GM23338 (cell line): ENCODE data around the gene BAD.

Experiments used
- EZH2 ChIP-seq: fragments of 200-600 bp; sonication (generic); IDR thresholded peaks from one replicate; pipeline ENCODE4 v1.8.0; 2017; ENCODE audit warnings: antibody characterized with exemption, mild to moderate bottlenecking, low read depth; ENCODE audit not compliant: unreplicated experiment
- JUNB ChIP-seq: IDR thresholded peaks from one replicate; pipeline ENCODE4 v1.6.1; 2016; ENCODE audit warnings: antibody characterized with exemption; ENCODE audit not compliant: unreplicated experiment
- POLR2AphosphoS5 ChIP-seq: IDR thresholded peaks from 2 replicates; pipeline ENCODE4 v1.6.1; 2016; ENCODE audit warnings: antibody characterized with exemption, low read depth
- TF ChIP-seq, protein P1 (sequence below), 2 experiments: fragments of 200-600 bp in 1 of 2; sonication (generic) in 1 of 2; conservative IDR thresholded peaks; 2 replicates each; pipeline versions ENCODE4 v1.5.1 to v1.6.1; 2016 to 2017; ENCODE audit warnings: antibody characterized with exemption in 2 of 2, low read depth in 2 of 2, mild to moderate bottlenecking in 2 of 2, moderate library complexity in 1 of 2
- TF ChIP-seq, protein P2 (sequence below): IDR thresholded peaks from one replicate; pipeline ENCODE4 v1.6.1; 2018; ENCODE audit warnings: antibody characterized with exemption; ENCODE audit not compliant: unreplicated experiment

DNA sequence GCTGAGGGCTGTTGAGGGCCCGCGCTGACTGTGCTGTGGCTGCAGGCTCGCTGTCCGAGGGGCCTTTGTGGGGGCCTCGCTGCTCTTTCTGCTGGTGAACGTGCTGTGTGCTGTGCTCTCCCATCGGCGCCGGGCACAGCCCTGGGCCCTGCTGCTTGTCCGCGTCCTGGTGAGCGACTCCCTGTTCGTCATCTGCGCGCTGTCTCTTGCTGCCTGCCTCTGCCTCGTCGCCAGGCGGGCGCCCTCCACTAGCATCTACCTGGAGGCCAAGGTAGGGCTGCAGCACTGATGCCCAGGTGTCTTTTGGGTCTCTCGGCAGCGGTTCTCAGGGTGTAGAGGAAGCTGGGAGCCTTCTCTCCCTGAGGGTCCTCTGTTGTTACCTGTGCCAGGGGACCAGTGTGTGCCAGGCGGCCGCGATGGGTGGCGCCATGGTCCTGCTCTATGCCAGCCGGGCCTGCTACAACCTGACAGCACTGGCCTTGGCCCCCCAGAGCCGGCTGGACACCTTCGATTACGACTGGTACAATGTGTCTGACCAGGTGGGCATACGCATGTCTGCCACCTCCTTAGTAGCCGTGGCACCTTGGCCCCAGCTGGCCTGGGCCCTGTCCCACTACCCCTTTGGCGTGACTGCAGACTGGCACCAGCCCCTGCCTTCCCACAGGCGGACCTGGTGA lies 3.3 kb upstream of the BAD start:
- TF ChIP-seq, protein P1, sequence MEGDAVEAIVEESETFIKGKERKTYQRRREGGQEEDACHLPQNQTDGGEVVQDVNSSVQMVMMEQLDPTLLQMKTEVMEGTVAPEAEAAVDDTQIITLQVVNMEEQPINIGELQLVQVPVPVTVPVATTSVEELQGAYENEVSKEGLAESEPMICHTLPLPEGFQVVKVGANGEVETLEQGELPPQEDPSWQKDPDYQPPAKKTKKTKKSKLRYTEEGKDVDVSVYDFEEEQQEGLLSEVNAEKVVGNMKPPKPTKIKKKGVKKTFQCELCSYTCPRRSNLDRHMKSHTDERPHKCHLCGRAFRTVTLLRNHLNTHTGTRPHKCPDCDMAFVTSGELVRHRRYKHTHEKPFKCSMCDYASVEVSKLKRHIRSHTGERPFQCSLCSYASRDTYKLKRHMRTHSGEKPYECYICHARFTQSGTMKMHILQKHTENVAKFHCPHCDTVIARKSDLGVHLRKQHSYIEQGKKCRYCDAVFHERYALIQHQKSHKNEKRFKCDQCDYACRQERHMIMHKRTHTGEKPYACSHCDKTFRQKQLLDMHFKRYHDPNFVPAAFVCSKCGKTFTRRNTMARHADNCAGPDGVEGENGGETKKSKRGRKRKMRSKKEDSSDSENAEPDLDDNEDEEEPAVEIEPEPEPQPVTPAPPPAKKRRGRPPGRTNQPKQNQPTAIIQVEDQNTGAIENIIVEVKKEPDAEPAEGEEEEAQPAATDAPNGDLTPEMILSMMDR (conservative IDR thresholded peaks at IDR 0.05; ENCODE audit: low read depth in 2 of 2): no peak
- TF ChIP-seq, protein P2, sequence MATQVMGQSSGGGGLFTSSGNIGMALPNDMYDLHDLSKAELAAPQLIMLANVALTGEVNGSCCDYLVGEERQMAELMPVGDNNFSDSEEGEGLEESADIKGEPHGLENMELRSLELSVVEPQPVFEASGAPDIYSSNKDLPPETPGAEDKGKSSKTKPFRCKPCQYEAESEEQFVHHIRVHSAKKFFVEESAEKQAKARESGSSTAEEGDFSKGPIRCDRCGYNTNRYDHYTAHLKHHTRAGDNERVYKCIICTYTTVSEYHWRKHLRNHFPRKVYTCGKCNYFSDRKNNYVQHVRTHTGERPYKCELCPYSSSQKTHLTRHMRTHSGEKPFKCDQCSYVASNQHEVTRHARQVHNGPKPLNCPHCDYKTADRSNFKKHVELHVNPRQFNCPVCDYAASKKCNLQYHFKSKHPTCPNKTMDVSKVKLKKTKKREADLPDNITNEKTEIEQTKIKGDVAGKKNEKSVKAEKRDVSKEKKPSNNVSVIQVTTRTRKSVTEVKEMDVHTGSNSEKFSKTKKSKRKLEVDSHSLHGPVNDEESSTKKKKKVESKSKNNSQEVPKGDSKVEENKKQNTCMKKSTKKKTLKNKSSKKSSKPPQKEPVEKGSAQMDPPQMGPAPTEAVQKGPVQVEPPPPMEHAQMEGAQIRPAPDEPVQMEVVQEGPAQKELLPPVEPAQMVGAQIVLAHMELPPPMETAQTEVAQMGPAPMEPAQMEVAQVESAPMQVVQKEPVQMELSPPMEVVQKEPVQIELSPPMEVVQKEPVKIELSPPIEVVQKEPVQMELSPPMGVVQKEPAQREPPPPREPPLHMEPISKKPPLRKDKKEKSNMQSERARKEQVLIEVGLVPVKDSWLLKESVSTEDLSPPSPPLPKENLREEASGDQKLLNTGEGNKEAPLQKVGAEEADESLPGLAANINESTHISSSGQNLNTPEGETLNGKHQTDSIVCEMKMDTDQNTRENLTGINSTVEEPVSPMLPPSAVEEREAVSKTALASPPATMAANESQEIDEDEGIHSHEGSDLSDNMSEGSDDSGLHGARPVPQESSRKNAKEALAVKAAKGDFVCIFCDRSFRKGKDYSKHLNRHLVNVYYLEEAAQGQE: no peak
- TF ChIP-seq JUNB (no peak), EZH2 (no peak), POLR2AphosphoS5 (no peak)
